ENCODE data around the gene TOP3B.

- no peak for TF ChIP-seq POLR2A (IDR thresholded peaks at IDR 0.05)
- no peak for TF ChIP-seq POLR2AphosphoS5 (IDR thresholded peaks at IDR 0.05)
- TF ChIP-seq CTCF (IDR thresholded peaks at IDR 0.05): no peak
- TF ChIP-seq EP300 (IDR thresholded peaks at IDR 0.05; ENCODE audit: low read depth): no peak
These were observed 10.1 kb upstream of the TOP3B start for GRCh38 chr22:21992593-21993237.

All from transverse colon (tissue), 4 donors.